ENCODE data around the gene BLACAT1.

DNA sequence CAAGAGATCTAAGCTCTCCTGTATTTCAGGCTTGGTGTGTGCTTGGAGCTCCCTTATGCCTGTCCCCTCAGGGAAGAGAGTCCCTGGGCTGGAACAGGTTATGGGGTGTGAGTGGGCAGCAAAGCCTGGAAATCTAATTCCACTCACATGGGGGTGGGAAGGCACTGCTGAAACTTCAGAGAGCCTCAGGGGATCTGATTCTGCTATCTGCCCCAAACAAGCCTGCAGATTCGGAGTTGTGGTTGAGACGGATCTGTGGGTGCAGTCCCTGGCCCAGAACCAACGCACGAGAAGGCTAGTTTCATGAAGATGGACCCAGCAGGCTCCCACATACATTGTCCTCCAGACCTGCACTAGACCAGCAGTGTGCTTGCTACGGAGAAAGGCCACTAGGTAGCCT is 2.9 kb downstream of the BLACAT1 start:
- TF ChIP-seq, protein P1, sequence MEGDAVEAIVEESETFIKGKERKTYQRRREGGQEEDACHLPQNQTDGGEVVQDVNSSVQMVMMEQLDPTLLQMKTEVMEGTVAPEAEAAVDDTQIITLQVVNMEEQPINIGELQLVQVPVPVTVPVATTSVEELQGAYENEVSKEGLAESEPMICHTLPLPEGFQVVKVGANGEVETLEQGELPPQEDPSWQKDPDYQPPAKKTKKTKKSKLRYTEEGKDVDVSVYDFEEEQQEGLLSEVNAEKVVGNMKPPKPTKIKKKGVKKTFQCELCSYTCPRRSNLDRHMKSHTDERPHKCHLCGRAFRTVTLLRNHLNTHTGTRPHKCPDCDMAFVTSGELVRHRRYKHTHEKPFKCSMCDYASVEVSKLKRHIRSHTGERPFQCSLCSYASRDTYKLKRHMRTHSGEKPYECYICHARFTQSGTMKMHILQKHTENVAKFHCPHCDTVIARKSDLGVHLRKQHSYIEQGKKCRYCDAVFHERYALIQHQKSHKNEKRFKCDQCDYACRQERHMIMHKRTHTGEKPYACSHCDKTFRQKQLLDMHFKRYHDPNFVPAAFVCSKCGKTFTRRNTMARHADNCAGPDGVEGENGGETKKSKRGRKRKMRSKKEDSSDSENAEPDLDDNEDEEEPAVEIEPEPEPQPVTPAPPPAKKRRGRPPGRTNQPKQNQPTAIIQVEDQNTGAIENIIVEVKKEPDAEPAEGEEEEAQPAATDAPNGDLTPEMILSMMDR (IDR thresholded peaks at IDR 0.05), result no peak
- no peak for TF ChIP-seq EP300 (IDR thresholded peaks at IDR 0.05; ENCODE audit: borderline replicate concordance in 1 of 2, low read depth in 1 of 2, low read length in 1 of 2)
- TF ChIP-seq, protein P2, sequence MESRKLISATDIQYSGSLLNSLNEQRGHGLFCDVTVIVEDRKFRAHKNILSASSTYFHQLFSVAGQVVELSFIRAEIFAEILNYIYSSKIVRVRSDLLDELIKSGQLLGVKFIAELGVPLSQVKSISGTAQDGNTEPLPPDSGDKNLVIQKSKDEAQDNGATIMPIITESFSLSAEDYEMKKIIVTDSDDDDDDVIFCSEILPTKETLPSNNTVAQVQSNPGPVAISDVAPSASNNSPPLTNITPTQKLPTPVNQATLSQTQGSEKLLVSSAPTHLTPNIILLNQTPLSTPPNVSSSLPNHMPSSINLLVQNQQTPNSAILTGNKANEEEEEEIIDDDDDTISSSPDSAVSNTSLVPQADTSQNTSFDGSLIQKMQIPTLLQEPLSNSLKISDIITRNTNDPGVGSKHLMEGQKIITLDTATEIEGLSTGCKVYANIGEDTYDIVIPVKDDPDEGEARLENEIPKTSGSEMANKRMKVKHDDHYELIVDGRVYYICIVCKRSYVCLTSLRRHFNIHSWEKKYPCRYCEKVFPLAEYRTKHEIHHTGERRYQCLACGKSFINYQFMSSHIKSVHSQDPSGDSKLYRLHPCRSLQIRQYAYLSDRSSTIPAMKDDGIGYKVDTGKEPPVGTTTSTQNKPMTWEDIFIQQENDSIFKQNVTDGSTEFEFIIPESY (IDR thresholded peaks at IDR 0.05; ENCODE audit: borderline replicate concordance, low read depth), result no peak
- TF ChIP-seq, protein P3, sequence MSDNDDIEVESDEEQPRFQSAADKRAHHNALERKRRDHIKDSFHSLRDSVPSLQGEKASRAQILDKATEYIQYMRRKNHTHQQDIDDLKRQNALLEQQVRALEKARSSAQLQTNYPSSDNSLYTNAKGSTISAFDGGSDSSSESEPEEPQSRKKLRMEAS (IDR thresholded peaks at IDR 0.05; ENCODE audit: low read depth), result no peak
- TF ChIP-seq, protein P4, sequence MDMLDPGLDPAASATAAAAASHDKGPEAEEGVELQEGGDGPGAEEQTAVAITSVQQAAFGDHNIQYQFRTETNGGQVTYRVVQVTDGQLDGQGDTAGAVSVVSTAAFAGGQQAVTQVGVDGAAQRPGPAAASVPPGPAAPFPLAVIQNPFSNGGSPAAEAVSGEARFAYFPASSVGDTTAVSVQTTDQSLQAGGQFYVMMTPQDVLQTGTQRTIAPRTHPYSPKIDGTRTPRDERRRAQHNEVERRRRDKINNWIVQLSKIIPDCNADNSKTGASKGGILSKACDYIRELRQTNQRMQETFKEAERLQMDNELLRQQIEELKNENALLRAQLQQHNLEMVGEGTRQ (IDR thresholded peaks at IDR 0.05; ENCODE audit: borderline replicate concordance, low read depth, low read length), result no peak
